SK-N-SH (cell line): ENCODE measurements around the gene NXNL1. TPM values are rescaled to one million over a fixed set of nuclear protein-coding genes. Genes with fewer than 3 reads are reported as not detected.
A peak's percentile ranks its signal among the peaks of the same experiment; 100 is the strongest.

ENCODE experiments used
- CTCF ChIA-PET: fragments of 300-600, 350-600 bp; formaldehyde crosslinking; extraction: SDS; loops from one replicate; lab custom pipeline; 2021; lab: Yijun Ruan, JAX
- POLR2A ChIA-PET: fragments of 350-600 bp; sonication (Branson Sonifier 250); formaldehyde crosslinking; extraction: SDS; loops from one replicate; lab custom pipeline; 2020; ENCODE audit warnings: antibody characterized with exemption, inconsistent platforms; lab: Yijun Ruan, JAX
- DNase-seq: peaks from one replicate; pipeline ENCODE4 v3.0.0; 2012
- H2AFZ ChIP-seq: fragments of 200-600 bp; sonication (generic); 2 replicates; pipeline ENCODE4 v1.8.1; 2016; ENCODE audit warnings: antibody characterized with exemption, mild to moderate bottlenecking, low read depth
- H3F3A ChIP-seq: fragments of 200-600 bp; sonication (generic); replicated peaks from 2 replicates; pipeline ENCODE3; 2016; ENCODE audit warnings: antibody characterized with exemption, mild to moderate bottlenecking; ENCODE audit not compliant: insufficient read depth
- H3K27ac ChIP-seq, 2 experiments: fragments of 200-500 bp in 1 of 2; fragments of 200-600 bp in 1 of 2; sonication (Bioruptor generic) in 1 of 2; sonication (generic), shearing (Covaris generic) in 1 of 2; 2 replicates each; pipeline versions ENCODE4 v1.5.1 to v1.6.1; 2014 to 2016; ENCODE audit warnings: low read depth in 2 of 2, inconsistent platforms in 1 of 2, low read length in 1 of 2, mild to moderate bottlenecking in 1 of 2, mixed read lengths in 1 of 2
- H3K27me3 ChIP-seq: fragments of 200-600 bp; sonication (generic), shearing (Covaris generic); 2 replicates; pipeline ENCODE4 v1.6.1; 2016; ENCODE audit warnings: mixed run types; ENCODE audit not compliant: insufficient read depth
- H3K36me3 ChIP-seq, 2 experiments: fragments of 200-500 bp in 1 of 2; fragments of 200-600 bp in 1 of 2; sonication (Bioruptor generic) in 1 of 2; sonication (generic) in 1 of 2; replicated peaks in 1 of 2; 2 replicates each; pipeline versions ENCODE3 to v1.5.1; 2014 to 2016; ENCODE audit warnings: low read length in 1 of 2, mild to moderate bottlenecking in 1 of 2; ENCODE audit not compliant: insufficient read depth in 2 of 2, control insufficient read depth in 1 of 2
- H3K4me1 ChIP-seq, 2 experiments: fragments of 200-500 bp in 1 of 2; fragments of 200-600 bp in 1 of 2; sonication (Bioruptor generic) in 1 of 2; sonication (generic), shearing (Covaris generic) in 1 of 2; 2 replicates each; pipeline versions ENCODE4 v1.5.1 to v1.6.1; 2014 to 2016; ENCODE audit warnings: low read depth in 1 of 2, low read length in 1 of 2, mixed run types in 1 of 2; ENCODE audit not compliant: insufficient read depth in 2 of 2, control insufficient read depth in 1 of 2
- H3K4me2 ChIP-seq: fragments of 200-600 bp; sonication (generic), shearing (Covaris generic); 2 replicates; pipeline ENCODE4 v1.6.1; 2017; ENCODE audit warnings: mixed run types
- H3K4me3 ChIP-seq, 2 experiments: fragments of 200-500 bp in 1 of 2; fragments of 200-600 bp in 1 of 2; sonication (Bioruptor generic) in 1 of 2; sonication (generic), shearing (Covaris generic) in 1 of 2; 2 replicates each; pipeline versions ENCODE4 v1.5.1 to v1.8.1; 2014 to 2016; ENCODE audit warnings: low read depth in 2 of 2, inconsistent platforms in 1 of 2, low read length in 1 of 2, mild to moderate bottlenecking in 1 of 2, mixed read lengths in 1 of 2, moderate library complexity in 1 of 2
- H3K79me2 ChIP-seq: fragments of 200-600 bp; sonication (generic); 2 replicates; pipeline ENCODE4 v1.8.1; 2017; ENCODE audit warnings: mild to moderate bottlenecking; ENCODE audit not compliant: insufficient read depth
- H3K9ac ChIP-seq: fragments of 200-600 bp; sonication (generic); 2 replicates; pipeline ENCODE4 v1.6.1; 2017; ENCODE audit warnings: mixed run types
- H3K9me2 ChIP-seq: fragments of 200-600 bp; sonication (generic); 2 replicates; pipeline ENCODE4 v1.6.1; 2017; ENCODE audit warnings: mixed run types
- H3K9me3 ChIP-seq: fragments of 200-600 bp; sonication (generic); 2 replicates; pipeline ENCODE4 v1.6.1; 2017; ENCODE audit warnings: mixed run types, mild to moderate bottlenecking, moderate library complexity
- H4K20me1 ChIP-seq: fragments of 200-600 bp; sonication (generic); 2 replicates; pipeline ENCODE4 v1.6.1; 2017; ENCODE audit warnings: mild to moderate bottlenecking, mixed run types; ENCODE audit not compliant: insufficient read depth
- CTCF ChIP-seq: fragments of 200-600 bp; sonication (generic); IDR thresholded peaks from 2 replicates; pipeline ENCODE4 v1.6.1; 2017; ENCODE audit warnings: antibody characterized with exemption, mild to moderate bottlenecking, moderate library complexity
- ELF1 ChIP-seq: IDR thresholded peaks from 2 replicates; pipeline ENCODE4 v1.4.0; 2012
- EZH2phosphoT487 ChIP-seq: fragments of 200-600 bp; sonication (generic); IDR thresholded peaks from 2 replicates; pipeline ENCODE4 v1.6.1; 2017; ENCODE audit warnings: low read depth, mixed run types, mild to moderate bottlenecking, antibody characterized with exemption, moderate library complexity, borderline replicate concordance
- FOSL2 ChIP-seq: IDR thresholded peaks from 2 replicates; pipeline ENCODE4 v1.4.0; 2012; ENCODE audit warnings: low read depth, mild to moderate bottlenecking, moderate library complexity, borderline replicate concordance
- GABPA ChIP-seq: IDR thresholded peaks from 2 replicates; pipeline ENCODE4 v1.4.0; 2012; ENCODE audit warnings: low read depth, mild to moderate bottlenecking
- GATA2 ChIP-seq: sonication (generic); formaldehyde crosslinking; IDR thresholded peaks from 2 replicates; pipeline ENCODE4 v1.5.0; 2020; ENCODE audit warnings: mild to moderate bottlenecking, missing genetic modification reagents
- MAX ChIP-seq: IDR thresholded peaks from 2 replicates; pipeline ENCODE4 v1.4.0; 2012; ENCODE audit warnings: low read depth
- MEF2A ChIP-seq: IDR thresholded peaks from 2 replicates; pipeline ENCODE4 v1.4.0; 2012; ENCODE audit warnings: low read depth, borderline replicate concordance
- NRF1 ChIP-seq: IDR thresholded peaks from 2 replicates; pipeline ENCODE4 v1.6.1; 2012; ENCODE audit warnings: low read depth, mild to moderate bottlenecking, low read length
- RAD21 ChIP-seq: IDR thresholded peaks from 2 replicates; pipeline ENCODE4 v1.6.1; 2012; ENCODE audit warnings: mild to moderate bottlenecking, low read length
- RCOR1 ChIP-seq: fragments of 150-350 bp; IDR thresholded peaks from 2 replicates; pipeline ENCODE4 v1.6.1; 2017; ENCODE audit warnings: antibody characterized with exemption, low read length
- REST ChIP-seq: IDR thresholded peaks from 2 replicates; pipeline ENCODE4 v1.6.1; 2012; ENCODE audit warnings: mild to moderate bottlenecking, low read depth, low read length, moderate library complexity
- SMC3 ChIP-seq: IDR thresholded peaks from 2 replicates; pipeline ENCODE4 v1.6.1; 2012; ENCODE audit warnings: low read depth, low read length, improper control_type of control experiment
- TAF1 ChIP-seq: IDR thresholded peaks from 2 replicates; pipeline ENCODE4 v1.6.1; 2012; ENCODE audit warnings: low read depth, mild to moderate bottlenecking, low read length, moderate library complexity, borderline replicate concordance
- TCF12 ChIP-seq: IDR thresholded peaks from 2 replicates; pipeline ENCODE4 v1.4.0; 2012
- TEAD4 ChIP-seq: IDR thresholded peaks from 2 replicates; pipeline ENCODE4 v1.4.0; 2012; ENCODE audit warnings: mild to moderate bottlenecking, borderline replicate concordance; ENCODE audit not compliant: insufficient read depth
- WGBS: methylation state at CpG from one replicate; pipeline ENCODE4 v1.1.6; 2017; ENCODE audit warnings: low lambda C conversion rate; 5-methylcytosine and 5-hydroxymethylcytosine counted together
- polyA plus RNA-seq, 3 experiments: library from polyadenylated mRNA; depleted of rRNA; stranded (reverse); fragments of >200 nt; gene quantifications; 2 replicates each; pipeline ENCODE4 v1.2.3, GENCODE V29; 2012
- TF ChIP-seq, protein P1 (sequence below): IDR thresholded peaks from 2 replicates; pipeline ENCODE4 v1.4.0; 2012; ENCODE audit warnings: low read depth, borderline replicate concordance

The NXNL1 gene
- polyA plus RNA-seq, 1 of the 3 experiments (the other 2 are of a cell fraction): not detected

- Histone ChIP-seq H3K9me2 (no peaks in the 10 kb centered on the region), H3K4me1 (no peaks in the 10 kb centered on the region; a peak in 1 of 4 replicates), H3K9me3 (no peaks in the 10 kb centered on the region), H3K27ac (no peak overlapping the region), H4K20me1 (no peaks in the 10 kb centered on the region), H3F3A (no peaks in the 10 kb centered on the region), H2AFZ (no peak overlapping the region), H3K4me2 (no peak overlapping the region), H3K79me2 (no peaks in the 10 kb centered on the region), H3K27me3 (no peaks in the 10 kb centered on the region), H3K9ac (no peak overlapping the region), H3K4me3 (no peak overlapping the region), H3K36me3 (no peaks in the 10 kb centered on the region)
- CTCF ChIA-PET: interaction anchor here (2.0 kb wide), 1 partner anchor 20 kb away, joined by 5 read pairs; no protein-coding TSS in a partner anchor
- WGBS: 88% methylated on average over 1 of the region's 1 CpG
- POLR2A ChIA-PET: no interaction called here
- TF ChIP-seq GABPA: no peak
- TF ChIP-seq, protein P1, sequence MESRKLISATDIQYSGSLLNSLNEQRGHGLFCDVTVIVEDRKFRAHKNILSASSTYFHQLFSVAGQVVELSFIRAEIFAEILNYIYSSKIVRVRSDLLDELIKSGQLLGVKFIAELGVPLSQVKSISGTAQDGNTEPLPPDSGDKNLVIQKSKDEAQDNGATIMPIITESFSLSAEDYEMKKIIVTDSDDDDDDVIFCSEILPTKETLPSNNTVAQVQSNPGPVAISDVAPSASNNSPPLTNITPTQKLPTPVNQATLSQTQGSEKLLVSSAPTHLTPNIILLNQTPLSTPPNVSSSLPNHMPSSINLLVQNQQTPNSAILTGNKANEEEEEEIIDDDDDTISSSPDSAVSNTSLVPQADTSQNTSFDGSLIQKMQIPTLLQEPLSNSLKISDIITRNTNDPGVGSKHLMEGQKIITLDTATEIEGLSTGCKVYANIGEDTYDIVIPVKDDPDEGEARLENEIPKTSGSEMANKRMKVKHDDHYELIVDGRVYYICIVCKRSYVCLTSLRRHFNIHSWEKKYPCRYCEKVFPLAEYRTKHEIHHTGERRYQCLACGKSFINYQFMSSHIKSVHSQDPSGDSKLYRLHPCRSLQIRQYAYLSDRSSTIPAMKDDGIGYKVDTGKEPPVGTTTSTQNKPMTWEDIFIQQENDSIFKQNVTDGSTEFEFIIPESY: no peak
- no peak for TF ChIP-seq TEAD4
- TF ChIP-seq ELF1: no peak
- no peak for TF ChIP-seq GATA2 (CRISPR knock-in tag)
- no peak for TF ChIP-seq TCF12
- no peak for TF ChIP-seq FOSL2
- no peak for TF ChIP-seq TAF1
- no peak for TF ChIP-seq EZH2phosphoT487
- TF ChIP-seq NRF1: no peak
- no peak for TF ChIP-seq MEF2A
- DNase-seq: no peak
Observed at GRCh38 chr19:17445526-17446165, 15.1 kb downstream of the NXNL1 start.

GRCh38 chr19:17441241-17442021 is 19.3 kb downstream of the NXNL1 start:
- Histone ChIP-seq H3K27me3 (no peaks in the 10 kb centered on the region), H3F3A (no peaks in the 10 kb centered on the region), H3K9me2 (no peaks in the 10 kb centered on the region), H3K4me2 (no peak overlapping the region), H4K20me1 (no peaks in the 10 kb centered on the region), H2AFZ (no peak overlapping the region), H3K79me2 (no peaks in the 10 kb centered on the region), H3K36me3 (no peaks in the 10 kb centered on the region), H3K4me3 (no peak overlapping the region), H3K4me1 (no peaks in the 10 kb centered on the region), H3K9me3 (no peaks in the 10 kb centered on the region), H3K27ac (no peak overlapping the region), H3K9ac (no peak overlapping the region)
- 76% methylated on average over 7 of the region's 8 CpGs for WGBS
- DNase-seq: peak; percentile 68
- ChIA-PET CTCF (interaction anchor here (0.9 to 3.6 kb wide), 11 partner anchors 10 to 135 kb away, joined by 3 to 22 read pairs (median 4); partner anchors contain the start of gene CCDC194), POLR2A (no interaction called here)
- TF ChIP-seq RAD21 (peak; percentile 67), MAX (no peak), CTCF (peak; percentile 49), RCOR1 (no peak), SMC3 (peak; percentile 15; the same call in 1 of the 2 replicates), REST (no peak), GABPA (no peak), MEF2A (no peak)
